GM12872 (cell line): ENCODE measurements around the gene CNP.

ENCODE experiments used
- TF ChIP-seq, protein P1 (sequence below): IDR thresholded peaks from 3 replicates; pipeline ENCODE4 v1.5.1; 2011; ENCODE audit warnings: low read depth, mild to moderate bottlenecking, low read length, moderate library complexity; ENCODE audit not compliant: insufficient read depth

The CNP gene

DNA sequence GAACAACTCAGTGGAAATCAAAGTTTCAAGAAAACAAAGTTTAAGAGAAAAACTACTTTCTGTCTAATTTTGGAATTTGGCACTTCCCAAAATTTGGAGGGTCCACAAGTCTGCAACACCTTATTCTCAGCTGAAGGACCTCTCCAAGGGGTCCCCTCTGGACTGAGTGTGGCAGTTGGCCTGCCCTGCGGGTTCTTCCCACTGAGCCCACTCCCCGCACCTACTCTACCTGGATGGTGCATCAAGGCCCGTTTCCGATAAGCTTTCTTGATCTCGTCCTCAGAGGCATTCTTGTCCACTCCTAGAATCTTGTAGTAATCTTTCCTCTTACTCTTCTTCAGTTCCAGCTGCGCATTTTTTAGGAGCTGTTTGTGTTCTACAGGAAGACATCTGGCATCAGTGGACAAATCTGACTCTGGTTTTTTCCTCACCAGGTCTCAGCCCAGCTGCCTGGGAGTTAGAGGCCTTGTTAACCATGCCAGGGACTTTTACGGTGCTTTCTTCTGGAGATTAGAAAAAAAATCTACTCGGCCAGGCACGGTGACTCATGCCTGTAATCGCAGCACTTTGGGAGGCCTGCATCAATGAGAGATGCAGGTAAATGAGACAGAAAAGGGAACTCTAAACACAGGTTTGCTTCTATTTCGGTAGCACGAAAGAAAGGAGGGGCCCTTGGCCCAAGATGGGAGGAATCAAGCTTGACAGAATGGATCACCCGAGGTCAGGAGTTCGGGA is 15.6 kb downstream of the CNP start:
- TF ChIP-seq, protein P1, sequence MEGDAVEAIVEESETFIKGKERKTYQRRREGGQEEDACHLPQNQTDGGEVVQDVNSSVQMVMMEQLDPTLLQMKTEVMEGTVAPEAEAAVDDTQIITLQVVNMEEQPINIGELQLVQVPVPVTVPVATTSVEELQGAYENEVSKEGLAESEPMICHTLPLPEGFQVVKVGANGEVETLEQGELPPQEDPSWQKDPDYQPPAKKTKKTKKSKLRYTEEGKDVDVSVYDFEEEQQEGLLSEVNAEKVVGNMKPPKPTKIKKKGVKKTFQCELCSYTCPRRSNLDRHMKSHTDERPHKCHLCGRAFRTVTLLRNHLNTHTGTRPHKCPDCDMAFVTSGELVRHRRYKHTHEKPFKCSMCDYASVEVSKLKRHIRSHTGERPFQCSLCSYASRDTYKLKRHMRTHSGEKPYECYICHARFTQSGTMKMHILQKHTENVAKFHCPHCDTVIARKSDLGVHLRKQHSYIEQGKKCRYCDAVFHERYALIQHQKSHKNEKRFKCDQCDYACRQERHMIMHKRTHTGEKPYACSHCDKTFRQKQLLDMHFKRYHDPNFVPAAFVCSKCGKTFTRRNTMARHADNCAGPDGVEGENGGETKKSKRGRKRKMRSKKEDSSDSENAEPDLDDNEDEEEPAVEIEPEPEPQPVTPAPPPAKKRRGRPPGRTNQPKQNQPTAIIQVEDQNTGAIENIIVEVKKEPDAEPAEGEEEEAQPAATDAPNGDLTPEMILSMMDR = no peak

DNA sequence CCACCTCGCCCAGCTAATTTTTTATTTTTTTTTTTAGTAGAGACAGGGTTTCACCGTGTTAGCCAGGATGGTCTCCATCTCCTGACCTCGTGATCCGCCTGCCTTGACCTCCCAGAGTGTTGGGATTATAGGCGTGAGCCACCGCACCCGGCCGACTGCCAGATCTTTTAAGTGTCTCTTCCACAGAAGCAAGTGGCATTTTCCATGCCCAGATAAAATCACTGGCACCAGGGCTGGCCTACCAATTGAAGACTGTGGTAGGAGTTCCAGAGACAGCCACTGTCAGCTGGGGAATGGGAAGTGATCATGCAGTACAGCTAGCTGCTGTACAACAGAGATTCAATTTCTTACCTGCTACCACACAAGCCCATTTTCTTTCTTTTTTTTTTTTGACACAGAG is 17.9 kb downstream of the CNP start:
- TF ChIP-seq, protein P1 = no peak

DNA sequence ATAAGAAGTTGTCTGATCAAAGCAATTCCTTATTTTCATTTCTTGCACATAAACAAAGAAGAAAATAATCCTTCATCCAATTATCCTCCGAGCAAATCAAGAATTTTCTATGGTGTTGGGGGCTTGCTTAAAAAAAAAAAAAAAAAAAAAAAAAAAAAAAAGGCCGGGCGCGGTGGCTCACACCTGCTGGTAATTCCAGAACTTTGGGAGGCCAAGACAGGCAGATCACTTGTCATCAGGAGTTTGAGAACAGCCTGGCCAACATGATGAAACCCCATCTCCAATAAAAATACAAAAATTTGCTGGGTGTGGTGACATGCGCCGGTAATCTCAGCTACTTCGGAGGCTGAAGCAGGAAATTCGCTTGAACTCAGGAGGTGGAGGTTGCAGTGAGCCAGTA is 19.3 kb downstream of the CNP start:
- TF ChIP-seq, protein P1 = no peak

DNA sequence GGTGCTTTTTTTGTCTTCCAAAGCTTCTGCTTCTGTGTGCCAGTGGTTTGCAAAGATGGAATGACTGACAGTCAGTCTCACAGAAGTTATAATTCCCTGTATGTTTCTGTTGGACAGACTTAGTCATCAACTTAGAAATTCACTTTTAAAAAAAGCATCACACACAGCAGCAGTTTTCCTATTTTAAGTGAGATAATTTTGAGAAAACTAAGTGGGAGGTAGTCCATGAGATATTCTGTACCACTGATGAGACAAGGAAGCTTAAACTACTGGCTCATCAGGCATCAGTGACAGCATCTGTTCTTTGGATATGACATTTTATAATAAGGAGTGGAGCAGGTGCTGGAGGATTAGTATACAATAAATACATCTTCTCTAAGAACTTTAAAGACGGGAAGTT is 20.0 kb downstream of the CNP start:
- TF ChIP-seq, protein P1 = no peak

DNA sequence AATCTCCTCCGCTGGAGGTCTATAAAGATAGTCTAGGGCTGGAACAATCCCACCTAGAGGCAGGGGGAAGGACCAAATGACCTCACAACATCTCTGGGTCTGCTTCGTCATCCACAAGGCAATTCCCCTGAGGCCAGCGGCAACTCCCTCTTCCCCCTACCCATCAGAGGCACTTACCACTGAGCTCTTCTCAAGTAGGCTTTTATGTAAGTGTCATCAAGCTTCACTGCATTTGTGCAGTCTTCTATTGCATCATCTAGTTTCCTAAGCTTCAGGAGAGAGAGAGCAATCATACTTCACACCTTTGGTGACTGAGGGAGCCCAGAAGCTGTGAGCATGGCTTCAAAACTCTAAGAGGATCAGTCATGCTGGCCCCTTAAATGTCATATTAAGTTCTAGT is 21.0 kb downstream of the CNP start:
- TF ChIP-seq, protein P1 = no peak

DNA sequence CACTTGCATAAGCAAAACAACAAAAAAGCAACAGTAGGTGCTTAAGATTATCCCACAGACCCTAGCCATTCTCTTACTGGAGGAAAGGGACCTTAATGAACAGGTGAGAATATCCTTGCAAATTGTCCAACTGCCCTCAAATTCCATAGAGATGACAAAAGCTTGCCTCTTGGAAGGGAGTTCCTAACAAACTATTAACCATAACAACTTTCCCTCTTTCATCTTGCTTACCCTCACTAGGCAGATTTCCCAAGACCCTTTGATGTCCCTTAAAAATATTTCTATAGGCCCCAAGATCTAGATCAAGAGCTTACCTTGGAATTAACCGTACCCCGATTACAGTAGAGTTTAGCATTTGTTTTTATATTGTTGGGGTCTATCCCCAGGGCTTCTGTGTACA is 21.8 kb downstream of the CNP start:
- TF ChIP-seq, protein P1 = no peak

DNA sequence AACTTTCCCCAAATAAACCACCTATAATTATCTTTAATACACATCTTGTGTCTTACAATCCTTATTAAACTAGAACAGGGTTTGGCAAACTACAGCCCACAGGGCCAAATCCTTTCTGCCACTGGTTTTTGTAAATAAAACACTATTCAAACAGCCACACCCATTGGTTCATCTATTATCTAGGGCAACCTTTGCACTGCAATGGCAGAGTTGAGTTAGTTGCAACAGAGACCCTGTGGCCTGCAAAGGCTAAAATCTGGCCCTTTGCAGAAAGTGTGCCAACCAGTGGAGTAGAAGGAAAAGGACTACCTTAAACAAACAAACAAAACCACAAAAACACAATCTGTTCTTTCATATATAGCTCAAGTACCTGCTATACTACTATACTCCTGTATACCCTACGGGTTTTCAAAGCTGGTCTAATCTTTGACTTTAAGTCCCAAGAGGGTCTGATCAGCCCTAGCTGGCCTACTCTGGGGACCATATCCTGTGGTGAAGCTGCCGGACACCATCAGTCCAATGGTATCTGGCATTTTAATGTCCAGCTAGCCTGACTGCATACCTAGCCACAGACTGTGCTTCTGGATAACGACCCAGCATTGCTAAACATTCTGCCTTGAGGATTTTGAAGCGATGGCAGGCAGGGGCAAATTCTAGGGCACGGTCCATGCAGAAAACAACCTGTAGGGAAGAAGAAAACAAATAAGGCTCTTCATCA is 23.3 kb downstream of the CNP start:
- TF ChIP-seq, protein P1 = no peak
